Coronary artery (tissue), 2 donors: ENCODE measurements around the gene BLOC1S5.

ENCODE experiments used
- DNase-seq: peaks from one replicate; pipeline ENCODE4 v3.0.0-alpha.2; 2017; ENCODE audit warnings: low spot score
- H3K27ac ChIP-seq, 2 donors: fragments of 200-600 bp; sonication (generic); one replicate each; pipeline ENCODE4 v1.5.1; 2016 to 2019
- H3K4me3 ChIP-seq: fragments of 200-600 bp; sonication (generic); 2 replicates; pipeline ENCODE4 v1.5.1; 2016; ENCODE audit warnings: mild to moderate bottlenecking, moderate library complexity
- TF ChIP-seq, protein P1 (sequence below): fragments of 200-600 bp; sonication (generic); IDR thresholded peaks from one replicate; pipeline ENCODE4 v1.5.1; 2019; ENCODE audit warnings: antibody characterized with exemption

The BLOC1S5 gene

GRCh38 chr6:8025191-8025590, 39.0 kb downstream of the BLOC1S5 start:
- no peak for DNase-seq

GRCh38 chr6:8023638-8024037, 40.6 kb downstream of the BLOC1S5 start:
- H3K27ac ChIP-seq, result no peak overlapping the region
- H3K4me3 ChIP-seq, result no peak overlapping the region
- TF ChIP-seq, protein P1, sequence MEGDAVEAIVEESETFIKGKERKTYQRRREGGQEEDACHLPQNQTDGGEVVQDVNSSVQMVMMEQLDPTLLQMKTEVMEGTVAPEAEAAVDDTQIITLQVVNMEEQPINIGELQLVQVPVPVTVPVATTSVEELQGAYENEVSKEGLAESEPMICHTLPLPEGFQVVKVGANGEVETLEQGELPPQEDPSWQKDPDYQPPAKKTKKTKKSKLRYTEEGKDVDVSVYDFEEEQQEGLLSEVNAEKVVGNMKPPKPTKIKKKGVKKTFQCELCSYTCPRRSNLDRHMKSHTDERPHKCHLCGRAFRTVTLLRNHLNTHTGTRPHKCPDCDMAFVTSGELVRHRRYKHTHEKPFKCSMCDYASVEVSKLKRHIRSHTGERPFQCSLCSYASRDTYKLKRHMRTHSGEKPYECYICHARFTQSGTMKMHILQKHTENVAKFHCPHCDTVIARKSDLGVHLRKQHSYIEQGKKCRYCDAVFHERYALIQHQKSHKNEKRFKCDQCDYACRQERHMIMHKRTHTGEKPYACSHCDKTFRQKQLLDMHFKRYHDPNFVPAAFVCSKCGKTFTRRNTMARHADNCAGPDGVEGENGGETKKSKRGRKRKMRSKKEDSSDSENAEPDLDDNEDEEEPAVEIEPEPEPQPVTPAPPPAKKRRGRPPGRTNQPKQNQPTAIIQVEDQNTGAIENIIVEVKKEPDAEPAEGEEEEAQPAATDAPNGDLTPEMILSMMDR, result no peak
- DNase-seq, result no peak

More at GRCh38 chr6:8025191-8025590, 39.0 kb downstream of the BLOC1S5 start:
- TF ChIP-seq, protein P1, result no peak
- H3K27ac ChIP-seq, result no peak overlapping the region
- no peak overlapping the region for H3K4me3 ChIP-seq

GRCh38 chr6:8020083-8020482, 44.1 kb downstream of the BLOC1S5 start:
- Histone ChIP-seq H3K4me3 (no peak overlapping the region), H3K27ac (no peak overlapping the region)
- DNase-seq, result no peak
- TF ChIP-seq, protein P1, result no peak

DNA sequence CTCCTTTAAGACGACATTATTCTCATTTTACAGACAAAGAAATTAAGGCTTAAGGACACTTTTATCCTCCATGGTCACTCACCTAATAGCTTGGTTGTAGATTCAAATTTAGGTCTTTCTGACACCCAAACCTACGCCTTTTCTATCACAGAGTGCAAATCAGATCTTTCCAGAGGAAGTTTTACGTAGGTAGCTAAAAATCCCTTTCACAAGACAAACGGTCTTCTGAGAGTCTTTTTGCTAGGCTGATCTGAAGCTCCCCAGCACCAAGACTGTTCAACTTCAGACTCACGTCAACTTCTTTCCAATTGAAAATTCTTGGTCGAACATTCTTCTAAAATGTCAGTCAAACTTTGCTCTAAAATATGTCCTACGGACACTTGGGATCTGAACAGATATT, 46.5 kb downstream of the BLOC1S5 start:
- no peak overlapping the region for H3K4me3 ChIP-seq
- no peak overlapping the region for H3K27ac ChIP-seq
- DNase-seq, result no peak
- TF ChIP-seq, protein P1, result no peak

- H3K27ac ChIP-seq, result no peak overlapping the region
- TF ChIP-seq, protein P1, result no peak
- H3K4me3 ChIP-seq, result no peak overlapping the region
- no peak for DNase-seq
Observed at GRCh38 chr6:8017276-8017701, 46.9 kb downstream of the BLOC1S5 start.

DNA sequence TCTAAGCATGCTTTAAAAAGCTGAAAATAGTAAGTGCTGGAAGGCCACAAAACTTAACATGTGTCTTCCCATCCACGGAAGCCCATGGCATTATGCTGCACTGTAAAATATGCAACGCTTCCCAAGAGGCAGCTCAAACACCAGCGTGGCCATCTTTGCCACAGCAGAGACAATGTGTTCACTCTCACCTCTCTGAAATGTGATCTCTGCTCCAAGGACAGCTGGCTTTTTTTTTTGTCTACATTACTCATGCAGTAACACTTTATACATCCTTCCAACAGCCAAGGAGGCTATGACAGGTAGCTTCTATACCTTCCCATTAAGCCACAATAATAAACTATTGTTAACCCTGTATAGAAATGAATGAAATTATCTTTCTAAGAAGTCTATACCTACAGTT, 49.2 kb downstream of the BLOC1S5 start:
- Histone ChIP-seq H3K4me3 (no peak overlapping the region), H3K27ac (no peak overlapping the region)
- TF ChIP-seq, protein P1, result no peak
- no peak for DNase-seq

- no peak overlapping the region for H3K27ac ChIP-seq
- DNase-seq, result no peak
- no peak overlapping the region for H3K4me3 ChIP-seq
- TF ChIP-seq, protein P1, result no peak
Observed at GRCh38 chr6:8013763-8014162, 50.4 kb downstream of the BLOC1S5 start.
